Stimulated activated CD4-positive, alpha-beta T cell treated with anti-CD3 and anti-CD28 coated beads, Interleukin-2, amount 100 ng/mL, for 4 hours (primary cell): ENCODE results near the gene SPRR3.

Experiments used
- DNase-seq: peaks from one replicate; pipeline ENCODE4 v3.0.0-alpha.2; 2020; ENCODE audit warnings: low read depth

Gene SPRR3

DNA sequence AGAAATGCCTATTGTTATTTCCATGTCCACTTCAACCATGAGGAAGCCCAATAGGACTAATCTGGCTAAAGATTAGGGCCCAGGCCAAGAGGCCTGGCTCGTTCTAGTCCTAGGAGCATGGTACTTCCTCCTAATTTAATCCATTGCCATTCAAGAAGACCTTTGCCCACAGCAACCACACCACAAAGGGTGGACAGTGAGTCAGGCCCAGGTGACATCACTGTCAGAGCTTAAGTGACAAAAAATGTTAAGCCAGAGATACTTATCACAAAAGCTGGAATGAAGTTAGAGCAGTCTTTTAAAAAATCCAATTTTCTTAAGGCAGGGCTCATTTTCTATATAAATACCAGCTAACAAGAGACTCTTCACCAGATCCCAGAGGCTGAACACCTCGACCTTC lies at the start of gene SPRR3:
Gene SPRR3 (plus strand): TSS at position 368 of the 400 bp plus-strand sequence. CDS start 1,272 bp downstream, outside the sequence.
- DNase-seq = no peak

GRCh38 chr1:152953761-152954160 lies 47.8 kb upstream of the SPRR3 start:
- DNase-seq = no peak

GRCh38 chr1:152954436-152954835 lies 47.1 kb upstream of the SPRR3 start:
- DNase-seq = no peak

DNA sequence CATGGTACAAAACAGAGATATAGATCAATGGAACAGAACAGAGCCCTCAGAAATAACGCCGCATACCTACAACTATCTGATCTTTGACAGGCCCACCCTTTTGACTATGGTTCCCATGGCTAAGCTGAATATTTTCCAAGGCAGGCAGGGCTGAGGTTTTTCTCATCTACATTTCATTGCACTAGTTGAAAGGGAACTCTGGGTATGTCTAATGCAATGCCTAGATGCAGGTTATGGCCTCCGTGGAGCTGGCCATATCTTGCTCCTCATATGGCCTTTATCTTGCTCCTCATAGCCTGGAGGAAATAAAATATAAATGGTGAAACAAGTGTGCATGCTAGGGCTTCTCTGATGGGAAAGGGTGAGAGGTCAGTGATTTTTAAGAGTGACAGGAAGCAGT lies 44.0 kb upstream of the SPRR3 start:
- no peak for DNase-seq

GRCh38 chr1:152959273-152959672 lies 42.3 kb upstream of the SPRR3 start:
- no peak for DNase-seq

DNA sequence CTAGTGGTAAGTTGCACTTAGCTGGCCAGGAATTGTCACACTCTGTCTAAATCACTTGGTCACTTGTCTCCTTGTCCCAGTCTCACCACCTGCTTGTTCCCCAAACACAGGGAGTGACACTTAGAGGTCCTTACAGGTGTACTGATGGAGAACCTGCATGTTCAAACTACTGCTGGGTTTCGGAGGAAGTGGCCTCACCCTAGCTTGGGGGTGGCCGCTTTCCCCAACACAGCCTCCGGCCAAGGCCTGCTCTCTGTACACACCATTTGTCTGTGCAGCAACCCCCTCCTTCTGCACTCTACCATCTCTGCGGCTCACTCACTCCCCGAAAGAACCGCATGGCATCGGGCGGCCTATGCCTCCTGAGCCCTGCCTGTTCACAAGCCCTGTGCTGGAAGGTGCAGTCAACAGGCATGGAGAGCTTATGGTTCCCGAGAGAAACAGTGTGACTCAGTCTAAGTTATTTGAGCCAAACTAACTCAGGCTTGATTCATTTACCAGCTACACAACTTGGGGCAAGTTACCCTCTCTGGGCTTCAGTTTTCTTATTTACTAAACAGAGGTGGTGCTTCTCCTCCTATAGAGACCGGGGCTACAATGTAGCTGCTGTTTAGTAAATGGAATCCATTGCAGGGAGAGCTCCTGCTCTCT lies 41.6 kb upstream of the SPRR3 start:
- no peak for DNase-seq

GRCh38 chr1:152960452-152961044 lies 41.0 kb upstream of the SPRR3 start:
- no peak for DNase-seq

DNA sequence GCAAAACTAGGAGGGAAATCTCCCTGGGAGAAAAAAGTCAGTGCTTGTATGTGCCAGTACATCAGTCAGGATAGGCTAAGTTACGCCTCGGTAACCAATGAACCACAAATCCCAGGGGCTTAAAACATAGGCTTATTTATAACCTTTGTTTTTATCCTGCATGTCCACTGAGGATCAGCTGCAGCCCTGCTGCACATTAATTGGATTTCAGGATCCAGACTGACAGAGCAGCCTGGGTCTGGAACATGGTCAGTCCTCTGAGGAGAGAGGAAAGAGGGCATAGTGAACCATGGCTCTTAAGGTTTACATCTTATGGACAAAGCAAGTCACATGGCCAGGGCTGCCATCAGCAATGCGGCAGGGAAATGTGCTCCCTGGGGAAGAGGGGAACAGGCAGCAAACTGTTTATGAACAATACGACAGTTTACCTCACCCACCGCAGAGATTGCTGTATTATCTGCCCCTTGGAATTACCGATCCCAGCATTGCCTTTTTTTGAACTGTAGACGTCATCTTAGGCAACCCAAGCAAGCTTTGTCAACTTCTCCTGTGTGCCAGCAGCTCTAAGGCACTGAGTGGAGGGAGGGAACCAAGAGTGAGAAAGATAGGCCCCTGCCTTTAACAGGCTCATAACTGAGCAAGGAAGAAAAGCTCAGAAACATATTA lies 40.2 kb upstream of the SPRR3 start:
- no peak for DNase-seq

GRCh38 chr1:152962876-152963415 lies 38.6 kb upstream of the SPRR3 start:
- DNase-seq = no peak

- DNase-seq = no peak
Observed at GRCh38 chr1:152964536-152964935, 37.0 kb upstream of the SPRR3 start.

GRCh38 chr1:152965853-152966252 lies 35.7 kb upstream of the SPRR3 start:
- DNase-seq = no peak

GRCh38 chr1:152967201-152967600 lies 34.3 kb upstream of the SPRR3 start:
- DNase-seq = no peak

DNA sequence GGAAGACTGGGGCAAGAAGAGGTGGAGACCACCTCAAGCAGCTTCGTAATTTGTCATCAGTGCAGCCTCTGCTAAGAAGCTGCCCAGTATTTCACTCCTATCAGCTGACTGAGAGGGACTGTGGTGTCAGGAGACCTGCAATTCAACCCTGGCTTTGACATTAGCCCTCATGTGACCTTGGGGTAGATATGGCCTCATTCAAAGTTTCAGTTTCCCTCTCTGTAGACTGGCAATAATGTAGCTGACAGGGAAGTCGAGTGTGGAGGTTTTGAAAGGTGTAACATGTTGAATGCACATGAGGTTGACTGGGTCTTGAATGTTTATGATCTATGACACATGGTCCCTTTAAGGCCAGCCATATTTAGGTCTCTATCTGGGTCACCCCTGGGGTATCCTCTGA lies 33.3 kb upstream of the SPRR3 start:
- DNase-seq = no peak

DNA sequence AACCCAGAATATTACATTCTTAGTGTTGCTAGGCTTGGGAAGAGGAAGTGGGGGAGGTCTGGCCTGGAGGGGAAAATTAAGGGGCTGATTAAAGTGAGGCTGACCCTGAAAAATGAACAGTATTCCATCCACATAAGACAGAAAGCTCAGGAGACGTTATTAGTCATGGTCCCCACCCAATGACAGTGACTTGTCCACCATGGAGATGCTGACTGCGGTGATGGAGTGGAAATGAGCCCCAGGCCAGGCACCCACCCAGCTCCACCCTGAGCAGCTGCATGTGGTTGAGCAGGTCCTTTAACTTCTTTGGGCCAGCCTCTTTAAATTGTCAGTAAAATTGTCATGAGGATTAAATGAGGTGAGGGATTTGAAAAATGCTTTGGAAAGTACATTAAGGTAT lies 32.5 kb upstream of the SPRR3 start:
- DNase-seq = no peak

DNA sequence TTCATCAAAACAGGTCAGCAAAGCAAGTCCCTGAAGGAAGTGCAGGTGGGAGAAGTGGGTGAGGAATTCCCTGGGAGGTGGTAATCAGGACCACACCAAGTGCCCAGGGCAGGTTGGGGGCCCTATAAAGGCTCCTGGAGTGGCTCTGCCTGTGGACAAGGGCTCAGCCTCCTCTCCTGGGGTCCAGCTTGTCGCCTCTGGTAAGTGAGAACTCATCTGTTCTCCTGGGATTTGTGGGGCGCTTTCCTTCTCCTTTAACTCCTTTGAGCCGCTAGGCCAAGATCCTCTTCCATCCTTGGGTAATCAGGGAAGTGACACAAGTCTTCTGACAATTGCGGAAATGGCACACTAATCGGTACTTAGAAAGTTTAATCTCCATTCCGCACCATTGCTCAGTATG lies 31.1 kb upstream of the SPRR3 start, which contains the start of gene SPRR4:
Gene SPRR4 (plus strand): TSS at position 154 of the 400 bp plus-strand sequence. CDS start 1,243 bp downstream, outside the sequence.
- DNase-seq = no peak

DNA sequence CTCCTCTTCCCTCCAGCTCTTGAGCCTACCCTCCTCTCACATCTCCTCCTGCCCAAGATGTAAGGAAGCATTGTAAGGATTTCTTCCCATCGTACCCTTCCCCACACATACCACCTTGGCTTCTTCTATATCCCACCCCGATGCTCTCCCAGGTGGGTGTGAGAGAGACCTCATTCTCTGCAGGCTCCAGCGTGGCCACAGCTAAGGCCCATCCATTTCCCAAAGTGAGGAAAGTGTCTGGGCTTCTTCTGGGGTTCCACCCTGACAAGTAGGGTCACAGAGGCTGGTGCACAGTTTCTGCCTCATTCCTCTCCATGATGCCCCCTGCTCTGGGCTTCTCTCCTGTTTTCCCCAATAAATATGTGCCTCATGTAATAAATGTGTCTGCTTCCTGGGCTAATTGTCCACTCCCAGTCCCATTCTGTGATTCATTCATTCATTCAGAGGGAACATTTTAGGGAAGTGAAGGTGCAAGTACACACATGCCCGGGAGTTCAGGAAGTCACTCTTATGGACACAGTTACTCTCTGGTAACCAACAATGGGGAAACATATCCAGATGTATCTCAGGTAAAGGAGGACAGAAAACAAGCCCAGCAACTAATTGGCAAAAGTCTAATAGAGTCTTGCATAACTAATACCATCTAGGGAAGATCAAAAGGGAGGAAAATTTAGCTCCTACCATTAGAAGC lies 29.2 kb upstream of the SPRR3 start:
- DNase-seq = no peak

- no peak for DNase-seq
Observed at GRCh38 chr1:152976688-152977087, 24.9 kb upstream of the SPRR3 start.

DNA sequence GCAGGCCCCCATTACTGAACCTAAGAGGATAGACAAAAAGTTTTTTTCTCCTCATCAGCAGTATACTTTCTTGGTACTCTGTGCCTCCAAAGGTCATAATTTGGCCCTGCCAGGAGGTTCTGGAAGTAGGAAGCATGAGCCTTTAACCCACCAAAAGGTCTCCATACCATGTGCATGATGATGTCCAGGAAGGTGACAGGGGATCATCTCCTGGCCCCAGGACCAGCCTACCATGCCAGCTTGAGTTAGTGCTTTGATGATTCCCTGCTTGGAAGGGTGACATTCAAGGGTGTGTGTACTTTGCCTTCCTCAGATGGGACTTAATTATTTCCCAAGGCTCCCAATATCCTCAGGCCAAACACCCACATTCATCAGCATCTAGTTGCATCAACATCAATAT lies 23.9 kb upstream of the SPRR3 start:
- DNase-seq = no peak

DNA sequence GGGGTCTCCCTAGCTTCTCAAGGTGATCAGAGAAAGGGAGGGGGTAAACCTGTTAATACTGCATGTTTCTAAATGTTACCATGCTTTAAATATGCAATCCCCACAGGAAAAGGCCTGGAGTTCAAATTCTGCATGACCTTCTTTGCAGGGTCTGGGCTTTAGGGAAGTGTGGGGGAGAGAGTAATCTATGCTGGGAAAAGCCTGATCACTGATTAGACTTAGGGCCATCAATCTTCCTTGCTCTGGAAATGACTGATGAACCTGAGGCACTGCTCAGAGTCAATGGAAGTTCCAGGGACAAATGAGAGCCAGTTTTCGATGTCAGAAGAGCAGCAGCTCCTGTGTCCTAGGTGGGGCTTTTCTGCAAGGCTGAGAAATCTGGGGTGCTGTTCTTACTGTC lies 20.9 kb upstream of the SPRR3 start:
- no peak for DNase-seq

DNA sequence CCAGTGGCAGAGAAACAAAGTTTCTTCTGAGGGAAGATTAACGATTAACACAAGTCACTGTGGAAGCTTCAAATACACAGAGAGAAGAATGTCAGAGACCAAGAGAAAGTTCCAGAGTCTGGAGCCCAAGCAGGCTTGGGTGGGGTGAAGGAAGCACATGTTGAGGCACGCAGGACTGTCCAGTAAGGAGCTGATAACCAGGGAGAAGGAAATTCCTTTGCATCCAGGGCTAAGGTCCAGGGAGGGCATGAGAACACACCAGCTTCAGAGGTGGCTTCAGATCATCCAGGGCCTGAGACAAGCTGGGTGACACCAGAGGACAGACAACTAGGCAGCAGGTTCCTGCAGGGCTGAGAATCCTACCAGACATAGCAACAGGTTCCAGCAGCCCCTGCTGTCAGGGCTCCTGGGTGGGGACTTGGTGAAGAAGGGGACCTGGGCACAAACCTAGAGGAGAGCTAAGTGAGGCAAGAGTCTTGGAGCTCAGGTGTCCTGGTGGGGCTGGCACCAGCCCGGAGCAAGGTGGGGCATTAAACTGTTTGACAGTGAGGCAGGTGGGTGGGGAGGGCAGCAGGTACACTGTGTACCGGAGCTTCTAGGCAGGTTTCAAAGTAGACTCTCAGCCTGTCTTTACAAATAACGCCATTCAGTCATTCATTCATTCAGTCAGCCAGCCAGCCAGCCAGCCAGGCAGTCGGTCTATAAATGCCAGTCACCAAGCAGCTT lies 20.2 kb upstream of the SPRR3 start:
- DNase-seq = no peak

DNA sequence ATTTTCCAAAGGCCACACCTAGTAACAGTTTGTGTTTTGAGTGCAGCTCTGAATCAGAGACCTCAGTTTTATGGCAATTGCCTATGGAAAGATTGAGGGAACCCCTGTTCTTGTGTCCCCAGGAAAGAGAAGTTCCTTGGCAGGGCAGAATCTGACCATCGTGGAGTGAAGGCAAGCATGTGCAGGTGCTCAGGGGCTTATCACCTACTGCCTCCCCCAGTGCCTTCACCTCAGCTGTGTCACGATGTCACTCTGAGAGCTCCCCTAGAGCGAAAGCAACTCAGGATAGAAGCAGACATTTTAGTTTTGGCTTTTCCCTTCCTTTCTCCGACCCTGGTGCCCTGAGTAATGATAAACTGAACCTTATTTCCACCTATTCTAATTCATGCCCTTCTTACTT lies 19.5 kb upstream of the SPRR3 start:
- DNase-seq = no peak

DNA sequence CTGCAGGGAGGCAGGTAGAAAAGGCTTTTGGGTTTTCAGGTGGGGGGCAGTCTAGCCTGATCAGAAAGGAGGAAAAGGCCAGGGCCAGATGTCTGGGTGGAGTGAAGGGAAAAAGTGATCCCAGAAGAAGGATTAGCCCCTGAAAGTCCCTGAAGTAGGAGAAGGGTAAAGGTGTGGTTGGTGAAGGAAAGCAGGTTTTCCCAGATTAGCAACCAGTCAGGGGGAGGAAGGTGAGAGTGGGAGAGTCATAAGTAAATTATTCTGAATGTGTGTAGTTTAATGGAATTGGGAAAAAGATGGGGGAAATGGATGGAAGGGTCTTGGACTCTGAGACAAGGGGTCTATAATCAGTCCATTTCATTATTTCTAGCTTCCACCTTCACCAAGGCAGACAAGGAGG lies 18.3 kb upstream of the SPRR3 start:
- no peak for DNase-seq
